CD4-positive, alpha-beta T cell treated with Interleukin-10 for 1 hour (primary cell): ENCODE data around the gene POLRMT.
A peak's percentile ranks its signal among the peaks of the same experiment; 100 is the strongest.
"Not testable (repeated sequence)": the region's sequence is repeated elsewhere in the genome, so short reads cannot be mapped to it uniquely, and the experiment has no call there.

Experiments used
- DNase-seq: peaks from one replicate; pipeline ENCODE4 v3.0.0-alpha.2; 2020

POLRMT gene

GRCh38 chr19:646779-647565, 13.6 kb upstream of the POLRMT start:
- DNase-seq = no peak

GRCh38 chr19:645912-646778, 12.8 kb upstream of the POLRMT start:
- no peak for DNase-seq

GRCh38 chr19:644789-645188, 11.5 kb upstream of the POLRMT start:
- DNase-seq = no peak

- DNase-seq = no peak
Measured at GRCh38 chr19:644363-644762, 11.0 kb upstream of the POLRMT start.

GRCh38 chr19:643736-644135, 10.4 kb upstream of the POLRMT start:
- DNase-seq = no peak

GRCh38 chr19:642767-643727, 9.7 kb upstream of the POLRMT start:
- DNase-seq = no peak

GRCh38 chr19:641702-642101, 8.4 kb upstream of the POLRMT start:
- DNase-seq = no peak

- DNase-seq = no peak
Measured at GRCh38 chr19:640606-641189, 7.4 kb upstream of the POLRMT start.

- no peak for DNase-seq
Measured at GRCh38 chr19:640161-640558, 6.8 kb upstream of the POLRMT start.

- peak; percentile 96 for DNase-seq
Measured at GRCh38 chr19:639253-640160, 6.2 kb upstream of the POLRMT start, which contains the start of gene FGF22. Gene FGF22, plus strand, starts transcription at chr19:639879. Its CDS starts 47 bp downstream, at chr19:639926.

- peak; percentile 19 for DNase-seq
Measured at GRCh38 chr19:638906-639252, 5.5 kb upstream of the POLRMT start.

- no peak for DNase-seq
Measured at GRCh38 chr19:634975-635652, 1.8 kb upstream of the POLRMT start.

GRCh38 chr19:633786-634639, 676 bp upstream of the POLRMT start:
- DNase-seq = no peak

GRCh38 chr19:632579-633067, 714 bp downstream of the POLRMT start:
- DNase-seq = no peak

- DNase-seq = no peak
Measured at GRCh38 chr19:629961-630714, 3.2 kb downstream of the POLRMT start.

- not testable (repeated sequence) for DNase-seq
Measured at GRCh38 chr19:629515-629914, 3.8 kb downstream of the POLRMT start.

- DNase-seq = peak; percentile 33
Measured at GRCh38 chr19:628168-628567, 5.2 kb downstream of the POLRMT start.

GRCh38 chr19:626566-626965, 6.8 kb downstream of the POLRMT start:
- DNase-seq = not testable (repeated sequence)

GRCh38 chr19:625257-625656, 8.1 kb downstream of the POLRMT start:
- DNase-seq = no peak
